H1 (cell line): Measurements from ENCODE around the gene FICD. TPM values are rescaled to one million over a fixed set of nuclear protein-coding genes. Genes with fewer than 3 reads are reported as not detected.
A peak's percentile ranks its signal among the peaks of the same experiment; 100 is the strongest.

ENCODE experiments used
- CHD7 ChIP-seq: fragments of 300-600 bp; sonication (generic); IDR thresholded peaks from 2 replicates; pipeline ENCODE4 v1.7.1; 2012; ENCODE audit warnings: low read length, moderate library complexity, mild to moderate bottlenecking, inconsistent platforms; ENCODE audit not compliant: insufficient replicate concordance
- KDM4A ChIP-seq: IDR thresholded peaks from one replicate; pipeline ENCODE4 v1.7.1; 2012; ENCODE audit warnings: low read depth, mild to moderate bottlenecking, moderate library complexity, low read length, inconsistent platforms; ENCODE audit not compliant: severe bottlenecking
- KDM5A ChIP-seq: fragments of 200-600 bp; IDR thresholded peaks from 2 replicates; pipeline ENCODE4 v1.7.1; 2012; ENCODE audit warnings: mild to moderate bottlenecking, low read length, inconsistent platforms, mixed read lengths
- SIRT6 ChIP-seq: IDR thresholded peaks from one replicate; pipeline ENCODE4 v1.7.1; 2012; ENCODE audit warnings: low read length, inconsistent platforms
- SP2 ChIP-seq: IDR thresholded peaks from 2 replicates; pipeline ENCODE4 v1.6.1; 2012; ENCODE audit warnings: mild to moderate bottlenecking, low read length, inconsistent platforms
- TBP ChIP-seq: IDR thresholded peaks from 2 replicates; pipeline ENCODE4 v1.6.1; 2011; ENCODE audit warnings: low read depth, low read length, improper control_type of control experiment
- polyA plus RNA-seq, 7 experiments: library from polyadenylated mRNA; depleted of rRNA in 3 of 7; stranded (reverse) in 5 of 7; unstranded in 2 of 7; fragments of >200 nt in 5 of 7; fragments of 200-250 nt in 2 of 7; gene quantifications; 1 replicate in 5 of 7; 2 replicates in 1 of 7; 4 replicates in 1 of 7; pipeline versions ENCODE4 v1.2.1 to v1.2.3, GENCODE V29; 2011 to 2013; ENCODE audit warnings: missing spikeins in 2 of 7, mixed read lengths in 2 of 7
- total RNA-seq: library from RNA; stranded (reverse); fragmentation: NEBNext Ultra II Directional; extraction: Animal tissue kit (Norgen Biotek cat#: 25700); gene quantifications from 2 replicates; pipeline ENCODE4 v1.2.1, GENCODE V29; 2021

The FICD gene
- total and polyA plus RNA-seq, 2 of the 8 experiments (the other 6 are each of a cell fraction or from before 2014, with no cell fraction given), result 2.2 to 6.0 TPM

- TF ChIP-seq CHD7, result peak; percentile 94
- peak; percentile 39; the same call in 1 of the 2 replicates for TF ChIP-seq TBP
- TF ChIP-seq SIRT6, result no peak
- TF ChIP-seq KDM5A, result peak; percentile 75; the same call in 1 of the 2 replicates
- TF ChIP-seq KDM4A, result no peak
- TF ChIP-seq SP2, result no peak
These were observed 48.2 kb downstream of the FICD start (continued) for GRCh38 chr12:108563136-108563803.
